ENCODE data around the gene METTL21C.

The METTL21C gene

GRCh38 chr13:102675115-102675514, 19.7 kb downstream of the METTL21C start:
- ATAC-seq: no peak
- no peak for TF ChIP-seq PPARA (CRISPR knock-in tag; IDR thresholded peaks at IDR 0.05; ENCODE audit: borderline replicate concordance)
- no peak for TF ChIP-seq ZNF565 (CRISPR knock-in tag; conservative IDR thresholded peaks at IDR 0.05; ENCODE audit: low read depth)
- no peak for TF ChIP-seq CSDC2 (CRISPR knock-in tag; IDR thresholded peaks at IDR 0.05)
- no peak for TF ChIP-seq ZFP3 (CRISPR knock-in tag; IDR thresholded peaks at IDR 0.05)
- TF ChIP-seq POU6F1 (CRISPR knock-in tag; IDR thresholded peaks at IDR 0.05; ENCODE audit: borderline replicate concordance, low read depth): no peak
- TF ChIP-seq, protein P1, sequence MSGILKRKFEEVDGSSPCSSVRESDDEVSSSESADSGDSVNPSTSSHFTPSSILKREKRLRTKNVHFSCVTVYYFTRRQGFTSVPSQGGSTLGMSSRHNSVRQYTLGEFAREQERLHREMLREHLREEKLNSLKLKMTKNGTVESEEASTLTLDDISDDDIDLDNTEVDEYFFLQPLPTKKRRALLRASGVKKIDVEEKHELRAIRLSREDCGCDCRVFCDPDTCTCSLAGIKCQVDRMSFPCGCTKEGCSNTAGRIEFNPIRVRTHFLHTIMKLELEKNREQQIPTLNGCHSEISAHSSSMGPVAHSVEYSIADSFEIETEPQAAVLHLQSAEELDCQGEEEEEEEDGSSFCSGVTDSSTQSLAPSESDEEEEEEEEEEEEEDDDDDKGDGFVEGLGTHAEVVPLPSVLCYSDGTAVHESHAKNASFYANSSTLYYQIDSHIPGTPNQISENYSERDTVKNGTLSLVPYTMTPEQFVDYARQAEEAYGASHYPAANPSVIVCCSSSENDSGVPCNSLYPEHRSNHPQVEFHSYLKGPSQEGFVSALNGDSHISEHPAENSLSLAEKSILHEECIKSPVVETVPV (CRISPR knock-in tag; IDR thresholded peaks at IDR 0.05): no peak
- no peak for TF ChIP-seq OSR1 (CRISPR knock-in tag; IDR thresholded peaks at IDR 0.05)
- TF ChIP-seq ARNTL (CRISPR knock-in tag; IDR thresholded peaks at IDR 0.05; ENCODE audit: borderline replicate concordance, low read depth): no peak
- TF ChIP-seq ZFP30 (CRISPR knock-in tag; IDR thresholded peaks at IDR 0.05): no peak
- TF ChIP-seq TSHZ2 (CRISPR knock-in tag; IDR thresholded peaks at IDR 0.05): no peak
- TF ChIP-seq, protein P2, sequence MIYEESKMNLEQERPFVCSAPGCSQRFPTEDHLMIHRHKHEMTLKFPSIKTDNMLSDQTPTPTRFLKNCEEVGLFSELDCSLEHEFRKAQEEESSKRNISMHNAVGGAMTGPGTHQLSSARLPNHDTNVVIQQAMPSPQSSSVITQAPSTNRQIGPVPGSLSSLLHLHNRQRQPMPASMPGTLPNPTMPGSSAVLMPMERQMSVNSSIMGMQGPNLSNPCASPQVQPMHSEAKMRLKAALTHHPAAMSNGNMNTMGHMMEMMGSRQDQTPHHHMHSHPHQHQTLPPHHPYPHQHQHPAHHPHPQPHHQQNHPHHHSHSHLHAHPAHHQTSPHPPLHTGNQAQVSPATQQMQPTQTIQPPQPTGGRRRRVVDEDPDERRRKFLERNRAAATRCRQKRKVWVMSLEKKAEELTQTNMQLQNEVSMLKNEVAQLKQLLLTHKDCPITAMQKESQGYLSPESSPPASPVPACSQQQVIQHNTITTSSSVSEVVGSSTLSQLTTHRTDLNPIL (CRISPR knock-in tag; IDR thresholded peaks at IDR 0.05; ENCODE audit: low read depth): no peak
- no peak for TF ChIP-seq ZNF8 (CRISPR knock-in tag; IDR thresholded peaks at IDR 0.05)
- no peak for TF ChIP-seq ZC3H10 (CRISPR knock-in tag; IDR thresholded peaks at IDR 0.05)
- TF ChIP-seq RARB (CRISPR knock-in tag; IDR thresholded peaks at IDR 0.05): no peak
- TF ChIP-seq TCF4 (CRISPR knock-in tag; IDR thresholded peaks at IDR 0.05; ENCODE audit: borderline replicate concordance): no peak
- no peak for TF ChIP-seq TOX (CRISPR knock-in tag; IDR thresholded peaks at IDR 0.05; ENCODE audit: borderline replicate concordance)
- no peak for TF ChIP-seq GLIS3 (CRISPR knock-in tag; IDR thresholded peaks at IDR 0.05)
- TF ChIP-seq ISL1 (CRISPR knock-in tag; IDR thresholded peaks at IDR 0.05): no peak

GRCh38 chr13:102670130-102670529, 24.7 kb downstream of the METTL21C start:
- ATAC-seq: no peak
- TF ChIP-seq ZNF565 (CRISPR knock-in tag; conservative IDR thresholded peaks at IDR 0.05; ENCODE audit: low read depth): no peak
- no peak for TF ChIP-seq SNAI2 (CRISPR knock-in tag; IDR thresholded peaks at IDR 0.05)
- TF ChIP-seq RARB (CRISPR knock-in tag; IDR thresholded peaks at IDR 0.05): no peak
- TF ChIP-seq OSR1 (CRISPR knock-in tag; IDR thresholded peaks at IDR 0.05): no peak
- TF ChIP-seq TCF4 (CRISPR knock-in tag; IDR thresholded peaks at IDR 0.05; ENCODE audit: borderline replicate concordance): no peak

- TF ChIP-seq PATZ1 (CRISPR knock-in tag; IDR thresholded peaks at IDR 0.05; ENCODE audit: borderline replicate concordance) (no peak), PPARA (CRISPR knock-in tag; IDR thresholded peaks at IDR 0.05; ENCODE audit: borderline replicate concordance) (no peak), ZC3H10 (CRISPR knock-in tag; IDR thresholded peaks at IDR 0.05) (no peak), ZNF565 (CRISPR knock-in tag; conservative IDR thresholded peaks at IDR 0.05; ENCODE audit: low read depth) (no peak), GLIS3 (CRISPR knock-in tag; IDR thresholded peaks at IDR 0.05) (no peak), SNAI2 (CRISPR knock-in tag; IDR thresholded peaks at IDR 0.05) (no peak), ZNF70 (CRISPR knock-in tag; IDR thresholded peaks at IDR 0.05) (no peak), ESRRG (CRISPR knock-in tag; IDR thresholded peaks at IDR 0.05) (no peak)
- TF ChIP-seq, protein P2 (CRISPR knock-in tag; IDR thresholded peaks at IDR 0.05; ENCODE audit: low read depth): no peak
- TF ChIP-seq, protein P1 (CRISPR knock-in tag; IDR thresholded peaks at IDR 0.05): no peak
- no peak for ATAC-seq
Measured at GRCh38 chr13:102667911-102668310, 26.9 kb downstream of the METTL21C start.

All from SK-N-SH treated with all-trans-retinoic acid at 6 μM for 48 hours (cell line).